HEK293 (cell line): ENCODE data around the gene C5orf15.

ENCODE experiments used
- GLIS1 ChIP-seq: fragments of 450-650 bp; formaldehyde crosslinking; IDR thresholded peaks from 2 replicates; pipeline ENCODE4 v1.5.1; 2016; ENCODE audit warnings: missing biosample characterization, missing genetic modification characterization
- KLF7 ChIP-seq: fragments of 450-650 bp; formaldehyde crosslinking; IDR thresholded peaks from 2 replicates; pipeline ENCODE4 v1.5.1; 2016; ENCODE audit warnings: missing biosample characterization, missing genetic modification characterization, borderline replicate concordance
- TCF7L2 ChIP-seq: IDR thresholded peaks from 2 replicates; pipeline ENCODE4 v1.6.1; 2011; ENCODE audit warnings: low read depth, mild to moderate bottlenecking, inconsistent platforms, low read length, moderate library complexity, borderline replicate concordance
- YY2 ChIP-seq: fragments of 450-650 bp; formaldehyde crosslinking; IDR thresholded peaks from 2 replicates; pipeline ENCODE4 v1.5.1; 2016; ENCODE audit warnings: missing biosample characterization, missing genetic modification characterization
- ZFHX2 ChIP-seq: fragments of 450-650 bp; formaldehyde crosslinking; conservative IDR thresholded peaks from 2 replicates; pipeline ENCODE4 v1.5.1; 2016; ENCODE audit warnings: missing biosample characterization, missing genetic modification characterization
- ZNF274 ChIP-seq, 2 experiments: fragments of 200-500 bp in 1 of 2; fragments of 450-650 bp in 1 of 2; sonication (Bioruptor generic) in 1 of 2; formaldehyde crosslinking in 1 of 2; IDR thresholded peaks; 2 replicates each; pipeline versions ENCODE4 v1.5.1 to v1.6.1; 2014 to 2016; ENCODE audit warnings: borderline replicate concordance in 1 of 2, inconsistent platforms in 1 of 2, low read length in 1 of 2, missing biosample characterization in 1 of 2, missing genetic modification characterization in 1 of 2
- ZNF747 ChIP-seq: fragments of 450-650 bp; formaldehyde crosslinking; IDR thresholded peaks from 2 replicates; pipeline ENCODE4 v1.5.1; 2016; ENCODE audit warnings: missing biosample characterization, missing genetic modification characterization
- TF ChIP-seq, protein P1 (sequence below): fragments of 450-650 bp; IDR thresholded peaks from 2 replicates; pipeline ENCODE4 v1.5.1; 2018; ENCODE audit warnings: missing biosample characterization, mild to moderate bottlenecking, missing genetic modification characterization
- TF ChIP-seq, protein P2 (sequence below): fragments of 450-650 bp; formaldehyde crosslinking; IDR thresholded peaks from 2 replicates; pipeline ENCODE4 v1.5.1; 2016; ENCODE audit warnings: missing biosample characterization, missing genetic modification characterization

DNA sequence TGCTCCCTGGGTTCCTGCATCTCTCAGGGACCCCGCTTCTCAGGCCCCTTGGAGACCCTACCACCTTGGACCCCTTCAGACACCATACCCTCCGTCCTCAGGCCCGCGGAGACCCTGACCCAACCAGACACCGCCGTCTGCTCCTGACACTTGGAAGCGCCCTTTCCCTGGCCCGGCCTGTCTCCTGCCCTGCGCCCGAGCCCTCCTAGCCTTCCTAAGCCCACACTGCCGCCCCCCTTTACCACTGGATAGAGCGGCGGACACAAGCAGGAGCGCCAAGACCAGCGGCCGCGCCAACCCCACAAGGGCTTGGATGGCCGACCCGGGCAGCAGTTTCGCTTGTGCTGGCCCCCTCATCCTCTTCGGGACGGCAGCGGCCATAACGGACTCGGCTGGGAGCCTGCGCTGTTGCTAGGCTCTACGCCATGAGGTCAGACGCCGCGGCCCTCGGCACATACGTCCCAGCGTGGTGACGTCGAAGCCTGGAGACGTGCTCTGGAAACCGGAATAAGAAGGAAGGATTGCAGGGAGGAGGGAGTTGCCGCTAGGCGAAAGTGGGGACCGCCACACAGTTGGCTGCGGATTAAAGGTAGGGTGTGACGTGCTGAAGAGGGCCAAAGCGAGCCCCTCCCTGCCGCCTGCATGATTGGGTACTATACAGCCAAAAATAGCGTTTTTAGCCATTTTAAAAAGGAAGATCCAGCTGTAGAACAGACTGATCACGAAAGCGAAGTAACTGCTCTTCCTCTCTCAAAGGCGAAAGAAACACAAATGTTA, at the start of gene C5orf15:
- TF ChIP-seq TCF7L2 = no peak
- TF ChIP-seq, protein P1, sequence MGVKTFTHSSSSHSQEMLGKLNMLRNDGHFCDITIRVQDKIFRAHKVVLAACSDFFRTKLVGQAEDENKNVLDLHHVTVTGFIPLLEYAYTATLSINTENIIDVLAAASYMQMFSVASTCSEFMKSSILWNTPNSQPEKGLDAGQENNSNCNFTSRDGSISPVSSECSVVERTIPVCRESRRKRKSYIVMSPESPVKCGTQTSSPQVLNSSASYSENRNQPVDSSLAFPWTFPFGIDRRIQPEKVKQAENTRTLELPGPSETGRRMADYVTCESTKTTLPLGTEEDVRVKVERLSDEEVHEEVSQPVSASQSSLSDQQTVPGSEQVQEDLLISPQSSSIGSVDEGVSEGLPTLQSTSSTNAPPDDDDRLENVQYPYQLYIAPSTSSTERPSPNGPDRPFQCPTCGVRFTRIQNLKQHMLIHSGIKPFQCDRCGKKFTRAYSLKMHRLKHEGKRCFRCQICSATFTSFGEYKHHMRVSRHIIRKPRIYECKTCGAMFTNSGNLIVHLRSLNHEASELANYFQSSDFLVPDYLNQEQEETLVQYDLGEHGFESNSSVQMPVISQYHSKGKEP (tag by site-specific recombination) = no peak
- no peak for TF ChIP-seq GLIS1 (tag by site-specific recombination)
- 0 out of 2 replicates have a peak, but pooled peaks have one; percentile 5 for TF ChIP-seq ZFHX2 (tag by site-specific recombination)
- TF ChIP-seq, protein P2, sequence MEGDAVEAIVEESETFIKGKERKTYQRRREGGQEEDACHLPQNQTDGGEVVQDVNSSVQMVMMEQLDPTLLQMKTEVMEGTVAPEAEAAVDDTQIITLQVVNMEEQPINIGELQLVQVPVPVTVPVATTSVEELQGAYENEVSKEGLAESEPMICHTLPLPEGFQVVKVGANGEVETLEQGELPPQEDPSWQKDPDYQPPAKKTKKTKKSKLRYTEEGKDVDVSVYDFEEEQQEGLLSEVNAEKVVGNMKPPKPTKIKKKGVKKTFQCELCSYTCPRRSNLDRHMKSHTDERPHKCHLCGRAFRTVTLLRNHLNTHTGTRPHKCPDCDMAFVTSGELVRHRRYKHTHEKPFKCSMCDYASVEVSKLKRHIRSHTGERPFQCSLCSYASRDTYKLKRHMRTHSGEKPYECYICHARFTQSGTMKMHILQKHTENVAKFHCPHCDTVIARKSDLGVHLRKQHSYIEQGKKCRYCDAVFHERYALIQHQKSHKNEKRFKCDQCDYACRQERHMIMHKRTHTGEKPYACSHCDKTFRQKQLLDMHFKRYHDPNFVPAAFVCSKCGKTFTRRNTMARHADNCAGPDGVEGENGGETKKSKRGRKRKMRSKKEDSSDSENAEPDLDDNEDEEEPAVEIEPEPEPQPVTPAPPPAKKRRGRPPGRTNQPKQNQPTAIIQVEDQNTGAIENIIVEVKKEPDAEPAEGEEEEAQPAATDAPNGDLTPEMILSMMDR (tag by site-specific recombination) = peak; percentile 42; the same call in 1 of the 2 replicates
- no peak for TF ChIP-seq ZNF274 (IDR thresholded peaks at IDR 0.05; ENCODE audit: low read length)
- TF ChIP-seq ZNF274 (tag by site-specific recombination; IDR thresholded peaks at IDR 0.05; ENCODE audit: borderline replicate concordance) = no peak
- TF ChIP-seq KLF7 (tag by site-specific recombination) = peak; percentile 57; the same call in 1 of the 2 replicates
- TF ChIP-seq YY2 (tag by site-specific recombination) = peak; percentile 92
- TF ChIP-seq ZNF747 (tag by site-specific recombination) = no peak
